ENCODE results near the gene SPTLC3.

- no peak for TF ChIP-seq CTCF (conservative IDR thresholded peaks at IDR 0.05)
- no peak for TF ChIP-seq EZH2 (IDR thresholded peaks at IDR 0.05; ENCODE audit: low read depth)
Observed at GRCh38 chr20:13130061-13130706, 121.4 kb downstream of the SPTLC3 start.
